Activated gamma-delta T cell treated with anti-CD3 and anti-CD28 coated beads, Interleukin-2, amount 50 U/mL, for 16 hours (primary cell): ENCODE measurements around the gene TRNAU1AP.

Experiments
- DNase-seq: peaks from one replicate; pipeline ENCODE4 v3.0.0-alpha.2; 2020; ENCODE audit warnings: low read depth

TRNAU1AP gene

GRCh38 chr1:28604962-28605361 lies 52.1 kb downstream of the TRNAU1AP start:
- no peak for DNase-seq

GRCh38 chr1:28606771-28607170 lies 53.9 kb downstream of the TRNAU1AP start:
- DNase-seq, result no peak

- no peak for DNase-seq
These were observed 60.3 kb downstream of the TRNAU1AP start for GRCh38 chr1:28613175-28613574.
